Vagina (tissue), 2 donors: Measurements from ENCODE around the gene LATS1. TPM values are rescaled to one million over a fixed set of nuclear protein-coding genes. Genes with fewer than 3 reads are reported as not detected.

Experiments
- DNase-seq, 2 donors: peaks; one replicate each; pipeline ENCODE4 v3.0.0-alpha.2; 2017; ENCODE audit errors: extremely low spot score in 2 of 2
- H3K27ac ChIP-seq: fragments of 200-600 bp; sonication (generic); one replicate; pipeline ENCODE4 v1.5.1; 2019
- H3K27me3 ChIP-seq: fragments of 200-600 bp; sonication (generic); one replicate; pipeline ENCODE4 v1.5.1; 2019
- H3K36me3 ChIP-seq, 2 donors: fragments of 200-600 bp; sonication (generic); one replicate each; pipeline ENCODE4 v1.5.1; 2017 to 2019
- H3K4me1 ChIP-seq: fragments of 200-600 bp; sonication (generic); one replicate; pipeline ENCODE4 v1.5.1; 2019
- H3K4me3 ChIP-seq, 2 donors: fragments of 200-600 bp; sonication (generic); 1 replicate in 1 of 2; 2 replicates in 1 of 2; pipeline ENCODE4 v1.5.1; 2016 to 2019
- H3K9me3 ChIP-seq: fragments of 200-600 bp; sonication (generic); one replicate; pipeline ENCODE4 v1.5.1; 2019
- CTCF ChIP-seq, 3 experiments: fragments of 450-650 bp in 2 of 3; fragments of 200-600 bp in 1 of 3; sonication (generic) in 1 of 3; IDR thresholded peaks; one replicate each; pipeline ENCODE4 v1.5.1; 2017 to 2019; ENCODE audit warnings: antibody characterized with exemption in 3 of 3, mild to moderate bottlenecking in 2 of 3, moderate library complexity in 2 of 3
- POLR2A ChIP-seq, 2 donors: fragments of 450-650 bp; IDR thresholded peaks; one replicate each; pipeline ENCODE4 v1.6.1; 2017; ENCODE audit warnings: antibody characterized with exemption in 2 of 2, mild to moderate bottlenecking in 2 of 2, moderate library complexity in 2 of 2
- POLR2AphosphoS5 ChIP-seq, 2 donors: sonication (generic); formaldehyde crosslinking; IDR thresholded peaks; one replicate each; pipeline ENCODE4 v1.9.0; 2017; ENCODE audit warnings: antibody characterized with exemption in 2 of 2, mild to moderate bottlenecking in 2 of 2, low read depth in 1 of 2; ENCODE audit not compliant: insufficient read depth in 1 of 2
- intact Hi-C: fragments of 100-400 bp; cut with DNase I; formaldehyde crosslinking; loops from one replicate; pipeline ENCODE4 v1.15.1; 2023
- total RNA-seq: library from RNA; depleted of rRNA; stranded (reverse); fragments of >200 nt; gene quantifications from one replicate; pipeline ENCODE4 v1.2.3, GENCODE V29; 2016

LATS1 gene
- total RNA-seq, 1 donor from 2014 or later: 28.0 TPM

DNA sequence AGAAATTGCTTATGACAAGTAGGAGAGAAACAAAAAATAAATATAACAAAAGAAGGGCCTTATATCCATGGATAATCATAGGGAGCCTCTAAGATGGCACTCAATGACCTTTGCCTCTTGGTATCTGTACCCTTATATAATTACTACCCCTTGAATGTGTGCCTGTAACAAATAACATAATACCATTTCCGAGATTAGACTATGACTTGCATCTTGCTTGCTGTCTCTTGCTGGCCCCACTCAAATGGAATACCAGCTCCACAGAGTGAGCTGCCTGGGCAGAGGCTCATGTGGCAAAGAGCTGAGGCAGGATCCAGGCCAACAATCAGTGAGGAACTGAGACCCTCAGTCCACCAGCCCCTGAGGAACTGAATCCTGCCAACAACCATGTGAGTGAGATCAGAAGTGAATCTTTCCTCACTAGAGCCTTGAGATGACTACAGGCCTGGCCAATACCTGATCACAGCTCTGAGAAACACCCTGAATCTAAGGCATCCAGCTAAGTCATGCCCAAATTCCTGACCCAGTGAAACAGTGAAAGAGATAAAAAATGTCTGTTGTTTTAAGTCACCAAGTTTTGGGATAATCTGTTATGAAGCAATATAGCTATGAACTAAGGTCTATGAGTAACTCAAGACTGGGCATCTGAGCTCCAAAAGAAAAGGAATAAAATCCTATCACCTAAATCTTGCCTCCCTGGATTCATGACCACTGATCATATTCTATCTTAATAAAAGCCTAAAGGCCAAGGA, 74.9 kb downstream of the LATS1 start:
- TF ChIP-seq CTCF (IDR thresholded peaks at IDR 0.05): no peak
- no peak for TF ChIP-seq POLR2AphosphoS5 (IDR thresholded peaks at IDR 0.05; ENCODE audit: insufficient read depth in 1 of 2, low read depth in 1 of 2)
- TF ChIP-seq POLR2A (IDR thresholded peaks at IDR 0.05): no peak
- H3K27me3 ChIP-seq: no peaks in the 10 kb centered on the region
- no peaks in the 10 kb centered on the region for H3K36me3 ChIP-seq
- no peak overlapping the region for H3K4me3 ChIP-seq
- no peaks in the 10 kb centered on the region for H3K9me3 ChIP-seq
- intact Hi-C loops: no loop called here
- DNase-seq: no peak
- no peak overlapping the region for H3K27ac ChIP-seq
- no peaks in the 10 kb centered on the region for H3K4me1 ChIP-seq

DNA sequence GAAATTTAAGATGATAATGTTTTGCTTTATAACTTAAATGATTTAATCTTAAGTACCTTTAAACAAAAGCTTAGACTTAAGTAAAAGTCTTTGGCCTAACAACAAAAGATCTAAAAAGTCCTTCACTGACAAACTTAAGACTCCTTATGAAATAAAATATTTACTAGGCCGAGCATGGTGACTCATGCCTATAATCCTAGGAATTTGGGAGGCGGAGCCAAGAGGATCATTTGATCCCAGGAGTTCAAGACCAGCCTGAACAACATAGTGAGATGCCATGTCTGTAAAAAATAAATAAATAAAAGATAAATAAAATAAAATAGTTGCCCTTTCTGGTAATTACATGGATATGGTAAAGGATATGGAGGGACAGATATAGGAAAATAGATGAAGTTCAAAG, 81.8 kb downstream of the LATS1 start:
- H3K27me3 ChIP-seq: no peaks in the 10 kb centered on the region
- H3K36me3 ChIP-seq: peaks cover 0 to 5% of the 10 kb centered on the region in 2 donors
- intact Hi-C loops: no loop called here
- no peaks in the 10 kb centered on the region for H3K9me3 ChIP-seq
- no peak for DNase-seq
- H3K4me1 ChIP-seq: no peaks in the 10 kb centered on the region
- no peak overlapping the region for H3K4me3 ChIP-seq
- H3K27ac ChIP-seq: no peak overlapping the region
- no peak for TF ChIP-seq POLR2AphosphoS5 (IDR thresholded peaks at IDR 0.05; ENCODE audit: insufficient read depth in 1 of 2, low read depth in 1 of 2)
- no peak for TF ChIP-seq POLR2A (IDR thresholded peaks at IDR 0.05)

DNA sequence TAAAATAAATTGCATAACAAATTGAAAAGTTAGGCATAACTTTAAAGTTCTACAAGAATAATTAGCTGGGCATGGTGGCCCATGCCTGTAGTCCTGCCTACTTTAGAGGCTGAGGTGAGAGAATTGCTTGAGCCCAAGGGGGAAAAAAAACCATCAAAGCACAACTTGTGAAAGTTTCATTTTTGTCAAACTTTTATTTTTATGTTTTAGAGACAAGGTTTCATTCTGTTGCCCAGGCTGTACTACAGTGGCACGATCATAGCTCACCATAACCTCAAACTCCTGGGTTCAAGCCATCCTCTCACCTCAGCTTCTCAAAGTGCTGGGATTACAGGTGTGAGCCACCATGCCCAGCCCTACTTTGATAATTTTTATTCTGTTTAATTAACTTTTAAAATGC, 83.6 kb downstream of the LATS1 start:
- Histone ChIP-seq H3K36me3 (peaks cover 0 to 5% of the 10 kb centered on the region in 2 donors), H3K4me3 (no peak overlapping the region), H3K9me3 (no peaks in the 10 kb centered on the region), H3K27me3 (no peaks in the 10 kb centered on the region), H3K27ac (no peak overlapping the region), H3K4me1 (no peaks in the 10 kb centered on the region)
- no peak for DNase-seq
- TF ChIP-seq POLR2A (IDR thresholded peaks at IDR 0.05): no peak
- TF ChIP-seq CTCF (IDR thresholded peaks at IDR 0.05): no peak
- TF ChIP-seq POLR2AphosphoS5 (IDR thresholded peaks at IDR 0.05; ENCODE audit: insufficient read depth in 1 of 2, low read depth in 1 of 2): no peak
- intact Hi-C loops: no loop called here

DNA sequence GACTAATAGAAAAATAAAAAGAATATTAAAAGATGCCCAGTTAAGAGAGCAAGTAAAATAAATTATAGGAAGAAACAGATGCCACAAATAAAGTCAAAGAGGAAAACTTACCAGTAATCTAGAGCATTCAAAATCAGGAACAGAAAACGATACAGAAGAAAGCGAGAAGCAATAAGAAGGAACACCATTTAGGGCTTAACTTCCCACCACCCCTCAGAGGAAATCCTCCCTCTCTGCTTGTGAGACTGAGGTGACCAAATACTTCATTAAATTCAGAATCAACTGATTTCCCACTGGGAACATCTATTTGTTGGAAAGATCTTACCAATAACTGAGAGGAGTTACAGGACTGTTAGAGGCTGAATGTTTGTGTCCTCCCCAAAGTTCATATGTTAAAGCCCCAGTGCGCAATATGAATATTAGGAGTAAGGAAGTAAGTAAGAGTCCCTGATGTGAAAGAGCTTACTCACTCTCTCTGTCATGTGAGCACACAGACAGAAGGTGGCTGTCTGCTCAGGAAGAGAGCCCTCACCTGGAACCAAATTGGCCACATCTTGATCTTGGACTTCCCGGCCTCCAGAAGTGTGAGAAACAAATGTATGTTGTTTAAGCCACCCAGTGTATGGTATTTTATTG, 88.9 kb downstream of the LATS1 start:
- no peak for DNase-seq
- no peak overlapping the region for H3K4me3 ChIP-seq
- no peaks in the 10 kb centered on the region for H3K27me3 ChIP-seq
- intact Hi-C loops: no loop called here
- H3K9me3 ChIP-seq: no peaks in the 10 kb centered on the region
- no peak overlapping the region for H3K27ac ChIP-seq
- H3K36me3 ChIP-seq: peaks cover 0 to 9% of the 10 kb centered on the region in 2 donors
- no peaks in the 10 kb centered on the region for H3K4me1 ChIP-seq
- TF ChIP-seq POLR2A (IDR thresholded peaks at IDR 0.05): no peak
- TF ChIP-seq CTCF (IDR thresholded peaks at IDR 0.05): no peak
- TF ChIP-seq POLR2AphosphoS5 (IDR thresholded peaks at IDR 0.05; ENCODE audit: insufficient read depth in 1 of 2, low read depth in 1 of 2): no peak

- peaks cover 0 to 19% of the 10 kb centered on the region in 2 donors for H3K36me3 ChIP-seq
- TF ChIP-seq POLR2AphosphoS5 (IDR thresholded peaks at IDR 0.05; ENCODE audit: insufficient read depth in 1 of 2, low read depth in 1 of 2): no peak
- TF ChIP-seq POLR2A (IDR thresholded peaks at IDR 0.05): no peak
- TF ChIP-seq CTCF (IDR thresholded peaks at IDR 0.05): no peak
- intact Hi-C loops: no loop called here
- H3K9me3 ChIP-seq: no peaks in the 10 kb centered on the region
- no peaks in the 10 kb centered on the region for H3K4me1 ChIP-seq
- H3K27me3 ChIP-seq: no peaks in the 10 kb centered on the region
- H3K27ac ChIP-seq: no peak overlapping the region
- DNase-seq: no peak
- H3K4me3 ChIP-seq: no peak overlapping the region
Observed at GRCh38 chr6:149627672-149628071, 90.2 kb downstream of the LATS1 start.
